ENCODE data around the gene TSPAN2.

TSPAN2 gene

GRCh38 chr1:115057661-115058254, 31.5 kb downstream of the TSPAN2 start:
- no peak for ATAC-seq
- no peak for TF ChIP-seq PPARA (CRISPR knock-in tag; IDR thresholded peaks at IDR 0.05; ENCODE audit: borderline replicate concordance)
- no peak for TF ChIP-seq TOX (CRISPR knock-in tag; IDR thresholded peaks at IDR 0.05; ENCODE audit: borderline replicate concordance)
- no peak for TF ChIP-seq ZFP30 (CRISPR knock-in tag; IDR thresholded peaks at IDR 0.05)
- TF ChIP-seq BACH2 (CRISPR knock-in tag; IDR thresholded peaks at IDR 0.05; ENCODE audit: borderline replicate concordance), result no peak
- no peak for TF ChIP-seq CSRNP3 (CRISPR knock-in tag; IDR thresholded peaks at IDR 0.05)
- no peak for TF ChIP-seq OSR1 (CRISPR knock-in tag; IDR thresholded peaks at IDR 0.05)
- no peak for TF ChIP-seq CREB5 (CRISPR knock-in tag; IDR thresholded peaks at IDR 0.05; ENCODE audit: low read depth)
- no peak for TF ChIP-seq ZNF8 (CRISPR knock-in tag; IDR thresholded peaks at IDR 0.05)
- TF ChIP-seq ESRRG (CRISPR knock-in tag; IDR thresholded peaks at IDR 0.05), result no peak
- TF ChIP-seq ZC3H10 (CRISPR knock-in tag; IDR thresholded peaks at IDR 0.05), result no peak
- TF ChIP-seq CSDC2 (CRISPR knock-in tag; IDR thresholded peaks at IDR 0.05), result no peak
- TF ChIP-seq ZNF70 (CRISPR knock-in tag; IDR thresholded peaks at IDR 0.05), result no peak
- TF ChIP-seq ZNF565 (CRISPR knock-in tag; conservative IDR thresholded peaks at IDR 0.05; ENCODE audit: low read depth), result no peak
- no peak for TF ChIP-seq SNAI2 (CRISPR knock-in tag; IDR thresholded peaks at IDR 0.05)
- TF ChIP-seq GLIS3 (CRISPR knock-in tag; IDR thresholded peaks at IDR 0.05), result no peak
- no peak for TF ChIP-seq TCF4 (CRISPR knock-in tag; IDR thresholded peaks at IDR 0.05; ENCODE audit: borderline replicate concordance)
- TF ChIP-seq ZFP3 (CRISPR knock-in tag; IDR thresholded peaks at IDR 0.05), result no peak
- no peak for TF ChIP-seq TSHZ2 (CRISPR knock-in tag; IDR thresholded peaks at IDR 0.05)
- TF ChIP-seq POU6F1 (CRISPR knock-in tag; IDR thresholded peaks at IDR 0.05; ENCODE audit: borderline replicate concordance, low read depth), result no peak
- TF ChIP-seq ISL1 (CRISPR knock-in tag; IDR thresholded peaks at IDR 0.05), result no peak

- no peak; the same call in 2 of the 3 replicates for ATAC-seq
- TF ChIP-seq PATZ1 (CRISPR knock-in tag; IDR thresholded peaks at IDR 0.05; ENCODE audit: borderline replicate concordance) (no peak), POU6F1 (CRISPR knock-in tag; IDR thresholded peaks at IDR 0.05; ENCODE audit: borderline replicate concordance, low read depth) (no peak), ZC3H10 (CRISPR knock-in tag; IDR thresholded peaks at IDR 0.05) (no peak), CSRNP3 (CRISPR knock-in tag; IDR thresholded peaks at IDR 0.05) (no peak), ZFP30 (CRISPR knock-in tag; IDR thresholded peaks at IDR 0.05) (no peak), ZNF70 (CRISPR knock-in tag; IDR thresholded peaks at IDR 0.05) (no peak), TOX (CRISPR knock-in tag; IDR thresholded peaks at IDR 0.05; ENCODE audit: borderline replicate concordance) (no peak), ESRRG (CRISPR knock-in tag; IDR thresholded peaks at IDR 0.05) (no peak), CREB5 (CRISPR knock-in tag; IDR thresholded peaks at IDR 0.05; ENCODE audit: low read depth) (no peak), ZNF565 (CRISPR knock-in tag; conservative IDR thresholded peaks at IDR 0.05; ENCODE audit: low read depth) (no peak), RARB (CRISPR knock-in tag; IDR thresholded peaks at IDR 0.05) (no peak), TCF4 (CRISPR knock-in tag; IDR thresholded peaks at IDR 0.05; ENCODE audit: borderline replicate concordance) (no peak)
Observed at GRCh38 chr1:115056395-115056798, 32.9 kb downstream of the TSPAN2 start.
